GM13976 (cell line): ENCODE data around the gene ENSA.
"Not testable (repeated sequence)": the region's sequence is repeated elsewhere in the genome, so short reads cannot be mapped to it uniquely, and the experiment has no call there.

Source experiments
- DNase-seq: peaks from one replicate; pipeline ENCODE4 v3.0.0; 2012; ENCODE audit warnings: low spot score
- in situ Hi-C: fragments of 300-500 bp; cut with MboI; formaldehyde crosslinking; loops from one replicate; pipeline ENCODE4 v1.12.0; 2022; ENCODE audit warnings: low sequenced_read_pairs, mixed read lengths, inconsistent platforms; ENCODE audit not compliant: unreplicated experiment
- TF ChIP-seq, protein P1 (sequence below): IDR thresholded peaks from 2 replicates; pipeline ENCODE4 v1.5.1; 2012; ENCODE audit warnings: borderline replicate concordance, mild to moderate bottlenecking; ENCODE audit not compliant: insufficient read depth; ENCODE audit errors: extremely low read depth, missing control alignments, control extremely low read depth

The ENSA gene

DNA sequence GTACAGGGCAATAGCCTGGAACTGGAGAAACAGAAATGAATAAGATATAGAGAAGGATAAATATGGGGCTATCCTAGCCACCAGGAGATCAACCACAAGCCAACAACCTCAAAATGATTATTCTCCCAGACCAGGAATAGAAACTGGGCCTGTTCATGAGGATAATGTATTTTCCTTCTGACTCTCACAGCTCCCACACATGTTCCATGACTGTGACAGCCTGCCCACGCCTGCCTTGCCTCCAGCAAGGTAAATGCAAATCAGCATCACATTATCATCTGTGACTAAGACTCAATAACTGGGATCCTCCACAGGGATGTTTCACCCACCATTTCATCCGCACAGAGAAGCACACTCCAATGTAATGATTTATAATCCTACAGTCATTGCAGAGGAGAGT, 3.3 kb downstream of the ENSA start:
- DNase-seq: no peak
- in situ Hi-C loops: no loop called here
- TF ChIP-seq, protein P1, sequence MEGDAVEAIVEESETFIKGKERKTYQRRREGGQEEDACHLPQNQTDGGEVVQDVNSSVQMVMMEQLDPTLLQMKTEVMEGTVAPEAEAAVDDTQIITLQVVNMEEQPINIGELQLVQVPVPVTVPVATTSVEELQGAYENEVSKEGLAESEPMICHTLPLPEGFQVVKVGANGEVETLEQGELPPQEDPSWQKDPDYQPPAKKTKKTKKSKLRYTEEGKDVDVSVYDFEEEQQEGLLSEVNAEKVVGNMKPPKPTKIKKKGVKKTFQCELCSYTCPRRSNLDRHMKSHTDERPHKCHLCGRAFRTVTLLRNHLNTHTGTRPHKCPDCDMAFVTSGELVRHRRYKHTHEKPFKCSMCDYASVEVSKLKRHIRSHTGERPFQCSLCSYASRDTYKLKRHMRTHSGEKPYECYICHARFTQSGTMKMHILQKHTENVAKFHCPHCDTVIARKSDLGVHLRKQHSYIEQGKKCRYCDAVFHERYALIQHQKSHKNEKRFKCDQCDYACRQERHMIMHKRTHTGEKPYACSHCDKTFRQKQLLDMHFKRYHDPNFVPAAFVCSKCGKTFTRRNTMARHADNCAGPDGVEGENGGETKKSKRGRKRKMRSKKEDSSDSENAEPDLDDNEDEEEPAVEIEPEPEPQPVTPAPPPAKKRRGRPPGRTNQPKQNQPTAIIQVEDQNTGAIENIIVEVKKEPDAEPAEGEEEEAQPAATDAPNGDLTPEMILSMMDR: no peak

DNA sequence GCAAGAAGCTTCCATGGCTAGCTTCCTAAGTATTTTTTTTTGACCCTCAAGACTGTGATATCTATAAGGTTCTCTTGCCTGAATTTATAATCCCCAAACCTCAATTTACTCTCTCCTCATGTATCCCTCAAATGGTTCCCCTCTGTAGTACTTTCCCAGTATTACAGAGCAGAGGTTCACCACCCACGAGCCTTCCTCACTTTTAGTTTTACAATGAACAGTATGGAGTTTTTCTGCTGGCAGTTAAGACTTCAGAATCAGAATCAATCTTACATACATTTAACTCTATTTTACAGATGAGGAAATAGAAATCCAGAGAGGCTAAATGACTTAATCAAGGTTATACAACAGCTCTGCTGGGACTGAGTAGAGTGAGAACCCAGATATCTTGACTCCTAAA, 4.9 kb downstream of the ENSA start:
- in situ Hi-C loops, DNase-seq: not testable (repeated sequence)

DNA sequence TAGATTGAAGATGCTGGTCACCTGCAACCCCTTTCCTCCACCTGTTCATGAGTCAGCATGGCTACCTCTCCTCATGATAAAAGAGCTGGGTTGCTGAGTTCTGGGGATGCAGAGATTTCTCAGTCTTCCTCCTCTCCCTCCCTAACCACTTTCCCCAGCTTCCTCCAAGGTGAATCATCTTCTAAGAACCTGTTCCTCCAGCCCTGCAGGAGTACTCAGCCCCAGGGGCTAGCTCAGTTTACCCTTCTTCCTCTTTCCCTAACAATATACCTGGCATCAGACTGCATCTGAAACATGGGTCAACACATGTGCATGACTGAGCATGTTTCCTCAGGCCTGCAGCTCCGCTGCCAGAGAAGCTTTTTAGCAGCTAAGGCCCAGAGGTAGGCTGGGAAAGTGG, 5.3 kb downstream of the ENSA start:
- in situ Hi-C loops, DNase-seq: not testable (repeated sequence)

DNA sequence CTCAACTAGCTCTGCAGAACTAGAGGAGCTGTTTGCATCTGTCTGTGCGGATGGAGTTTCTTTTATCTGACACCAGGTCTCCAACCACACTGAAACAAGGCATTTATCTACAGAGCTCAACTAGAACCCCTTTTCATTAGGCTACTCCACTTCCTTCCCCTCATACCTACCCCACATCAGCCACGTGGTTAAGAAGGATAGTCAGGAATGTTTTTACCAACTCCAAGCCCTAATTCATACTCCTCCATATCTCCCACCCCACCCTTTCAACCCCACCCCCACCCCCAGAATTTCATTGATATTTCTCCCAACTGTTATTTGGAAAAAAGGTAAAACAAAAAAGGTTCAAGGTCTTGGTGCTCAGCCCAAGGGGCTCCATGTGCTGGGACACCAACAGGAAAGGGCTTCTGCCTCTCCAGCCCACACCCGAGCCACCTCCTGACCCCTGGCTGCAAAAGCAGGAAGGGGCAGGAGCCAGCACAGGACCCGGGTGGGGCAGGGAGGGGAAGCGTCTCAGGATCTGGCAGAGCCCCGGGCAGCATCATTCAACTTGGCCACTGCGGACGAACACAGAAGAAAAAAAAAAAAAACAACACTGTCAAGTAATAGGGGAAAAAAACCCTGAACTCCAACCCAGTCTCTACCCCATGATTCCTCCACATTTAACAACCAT, 7.0 kb downstream of the ENSA start:
- TF ChIP-seq, protein P1: no peak
- peak; percentile 47 for DNase-seq
- in situ Hi-C loops: no loop called here

DNA sequence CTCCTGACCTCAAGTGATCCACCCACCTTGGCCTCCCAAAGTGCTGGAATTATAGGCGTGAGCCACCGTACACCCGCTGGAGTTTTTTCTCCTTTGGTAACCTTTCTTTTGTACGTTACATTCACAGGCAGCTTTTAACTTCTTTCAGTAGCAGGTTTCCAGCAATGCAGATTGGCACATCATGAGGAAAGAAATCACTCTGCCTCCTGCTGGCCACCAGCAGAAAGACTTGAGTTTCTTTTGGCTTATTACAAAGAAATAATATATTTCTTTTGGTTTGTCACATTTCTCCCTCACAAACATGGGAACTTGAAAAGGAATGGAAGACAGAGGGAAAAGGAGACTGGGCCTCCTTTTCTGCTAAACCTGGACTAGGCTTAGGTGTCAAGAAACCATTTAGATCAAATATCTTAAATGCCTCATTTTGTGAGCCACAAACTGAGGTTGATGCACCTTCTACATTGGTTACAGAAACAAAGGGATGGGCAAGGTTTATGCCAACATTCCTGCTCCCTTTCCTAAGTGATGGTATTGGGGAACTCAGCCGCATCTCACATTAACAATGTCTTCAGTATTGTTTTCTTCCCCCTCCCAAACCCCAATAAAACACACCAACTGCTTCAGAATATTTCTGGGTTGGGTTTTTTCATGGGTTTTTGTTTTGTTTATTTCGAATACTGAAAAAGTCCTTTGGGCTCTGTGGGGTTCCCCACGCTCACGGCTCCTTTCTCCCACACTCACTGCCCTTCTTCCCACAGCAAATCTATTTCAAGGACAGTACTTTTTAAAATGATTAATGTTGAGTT, 7.7 kb downstream of the ENSA start:
- in situ Hi-C loops: no loop called here
- peak; percentile 65 for DNase-seq
- TF ChIP-seq, protein P1: peak; percentile 33

DNA sequence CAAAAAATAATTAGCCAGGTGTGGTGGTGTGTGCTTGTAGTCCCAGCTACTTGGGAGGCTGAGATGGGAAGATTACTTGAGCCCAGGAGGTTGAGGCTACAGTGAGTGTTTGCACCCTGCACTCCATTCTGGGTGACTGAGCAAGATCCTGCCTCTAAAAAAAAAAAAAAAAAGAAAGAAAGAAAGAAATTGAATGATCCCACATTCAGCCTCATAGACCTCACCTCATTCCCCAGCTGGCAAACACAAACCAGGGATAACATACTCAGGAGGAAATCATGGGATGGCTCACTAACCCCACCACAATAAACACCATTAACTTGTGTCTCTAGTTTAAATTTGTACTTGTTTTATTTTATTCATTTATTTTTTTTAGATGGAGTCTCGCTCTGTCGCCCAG, 8.5 kb downstream of the ENSA start:
- no peak for DNase-seq
- TF ChIP-seq, protein P1: no peak
- in situ Hi-C loops: no loop called here

DNA sequence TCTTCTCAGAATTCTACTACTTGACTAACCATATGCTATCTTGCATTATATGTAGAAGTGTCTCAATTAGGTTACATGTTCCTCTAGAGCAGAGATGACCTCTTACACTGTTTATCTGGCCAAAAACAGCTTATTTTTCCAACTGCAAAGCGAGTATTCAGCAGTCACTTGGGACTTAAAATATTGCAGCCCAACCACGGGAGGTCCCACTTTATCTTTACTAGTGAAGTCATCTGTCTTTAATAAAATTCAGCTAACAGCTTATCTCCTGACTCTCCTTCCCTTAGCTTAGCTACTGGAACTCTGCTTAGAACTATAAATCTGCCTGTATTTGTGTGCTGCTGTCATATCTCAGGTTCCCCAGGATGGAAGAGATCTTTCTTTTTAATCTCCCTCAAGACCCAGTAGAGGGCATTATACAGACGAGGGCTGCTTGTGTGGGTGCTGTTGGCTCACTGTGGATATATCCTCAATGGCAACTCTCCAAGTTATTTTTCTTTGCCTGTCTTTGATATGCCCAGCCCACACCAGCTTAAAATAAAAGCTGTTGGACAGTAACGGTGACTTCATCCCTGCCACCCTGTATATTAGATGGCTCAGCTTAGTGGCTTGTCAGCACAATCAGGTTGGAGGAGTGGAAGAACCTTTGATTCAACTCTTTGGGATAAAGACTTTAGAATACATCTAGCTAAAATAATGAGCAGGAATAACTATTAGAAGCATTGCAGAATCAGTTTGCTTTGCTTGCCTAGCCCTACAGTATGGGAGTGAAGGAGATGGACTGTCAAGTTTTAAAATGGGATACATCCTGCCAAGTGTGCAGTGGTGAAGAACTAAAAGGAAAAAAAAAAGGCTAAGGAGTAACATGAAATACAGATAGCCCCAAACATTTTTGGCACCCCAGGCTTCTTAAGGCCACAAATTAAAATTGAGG, 9.6 kb downstream of the ENSA start:
- no peak for DNase-seq
- TF ChIP-seq, protein P1: no peak
- in situ Hi-C loops: loop anchor here (10.0 kb wide), 1 partner anchor 55 kb away; no protein-coding TSS in a partner anchor
